C4-2B (cell line): ENCODE measurements around the gene PTPRA.

Source experiments
- ZFX ChIP-seq: fragments of 450-650 bp; IDR thresholded peaks from 2 replicates; pipeline ENCODE4 v1.6.1; 2017
- TF ChIP-seq, protein P1 (sequence below): fragments of 450-650 bp; conservative IDR thresholded peaks from 2 replicates; pipeline ENCODE4 v1.5.1; 2017; ENCODE audit warnings: mild to moderate bottlenecking

DNA sequence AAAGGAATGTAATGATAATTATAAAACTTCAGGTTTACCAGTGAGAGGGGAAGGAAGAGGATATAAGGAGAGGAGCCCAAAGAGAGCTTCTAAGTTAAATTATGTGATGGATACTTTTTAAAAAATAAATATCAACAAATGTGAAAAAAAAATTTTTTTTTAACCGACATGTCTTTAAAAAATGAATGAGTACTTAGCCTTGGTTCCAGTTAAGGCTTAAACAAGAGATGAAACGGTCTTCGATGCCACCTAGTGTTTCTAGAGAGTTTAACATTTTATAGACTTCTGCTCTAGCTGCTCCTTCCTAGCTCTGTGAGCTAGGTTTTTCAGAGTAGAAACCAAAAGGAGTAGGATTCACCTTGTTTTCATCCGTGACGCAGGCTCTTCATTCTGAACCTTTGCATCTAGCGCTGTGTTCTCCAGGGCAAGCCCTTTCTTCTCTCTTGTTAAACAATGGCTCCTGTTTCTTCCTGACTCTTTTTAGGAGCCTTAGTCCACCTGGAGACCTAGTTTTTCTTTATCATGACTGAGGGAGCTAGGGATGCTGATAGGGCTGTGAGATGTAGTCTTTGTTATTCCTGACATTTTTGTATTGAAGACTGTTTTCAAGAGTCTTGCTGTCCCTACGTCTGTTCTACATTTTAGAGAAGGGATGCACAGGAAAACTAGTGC lies 127.7 kb downstream of the PTPRA start:
- TF ChIP-seq, protein P1, sequence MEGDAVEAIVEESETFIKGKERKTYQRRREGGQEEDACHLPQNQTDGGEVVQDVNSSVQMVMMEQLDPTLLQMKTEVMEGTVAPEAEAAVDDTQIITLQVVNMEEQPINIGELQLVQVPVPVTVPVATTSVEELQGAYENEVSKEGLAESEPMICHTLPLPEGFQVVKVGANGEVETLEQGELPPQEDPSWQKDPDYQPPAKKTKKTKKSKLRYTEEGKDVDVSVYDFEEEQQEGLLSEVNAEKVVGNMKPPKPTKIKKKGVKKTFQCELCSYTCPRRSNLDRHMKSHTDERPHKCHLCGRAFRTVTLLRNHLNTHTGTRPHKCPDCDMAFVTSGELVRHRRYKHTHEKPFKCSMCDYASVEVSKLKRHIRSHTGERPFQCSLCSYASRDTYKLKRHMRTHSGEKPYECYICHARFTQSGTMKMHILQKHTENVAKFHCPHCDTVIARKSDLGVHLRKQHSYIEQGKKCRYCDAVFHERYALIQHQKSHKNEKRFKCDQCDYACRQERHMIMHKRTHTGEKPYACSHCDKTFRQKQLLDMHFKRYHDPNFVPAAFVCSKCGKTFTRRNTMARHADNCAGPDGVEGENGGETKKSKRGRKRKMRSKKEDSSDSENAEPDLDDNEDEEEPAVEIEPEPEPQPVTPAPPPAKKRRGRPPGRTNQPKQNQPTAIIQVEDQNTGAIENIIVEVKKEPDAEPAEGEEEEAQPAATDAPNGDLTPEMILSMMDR, result peak; percentile 71
- TF ChIP-seq ZFX, result no peak
